ENCODE data around the gene CDK5RAP2.

DNA sequence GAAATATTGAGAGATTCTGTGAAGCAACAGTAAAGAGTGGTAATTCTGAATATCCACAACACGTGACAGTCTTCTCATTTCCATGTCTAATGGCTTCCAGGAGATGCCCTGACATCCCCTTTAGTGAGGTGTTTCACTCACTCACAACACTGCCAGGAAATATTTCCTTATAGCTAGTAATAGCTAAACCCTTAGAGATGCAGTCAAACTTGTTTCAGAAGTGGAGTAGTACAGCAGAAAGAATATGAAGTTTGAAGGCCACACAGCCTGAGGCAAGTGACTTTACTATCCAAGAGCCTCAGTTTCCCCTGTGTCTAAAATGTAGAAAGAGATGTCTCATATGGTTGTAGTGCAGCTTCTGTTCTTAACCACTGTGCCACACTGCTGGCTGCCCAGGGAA is 139.2 kb downstream of the CDK5RAP2 start:
- TF ChIP-seq, protein P1, sequence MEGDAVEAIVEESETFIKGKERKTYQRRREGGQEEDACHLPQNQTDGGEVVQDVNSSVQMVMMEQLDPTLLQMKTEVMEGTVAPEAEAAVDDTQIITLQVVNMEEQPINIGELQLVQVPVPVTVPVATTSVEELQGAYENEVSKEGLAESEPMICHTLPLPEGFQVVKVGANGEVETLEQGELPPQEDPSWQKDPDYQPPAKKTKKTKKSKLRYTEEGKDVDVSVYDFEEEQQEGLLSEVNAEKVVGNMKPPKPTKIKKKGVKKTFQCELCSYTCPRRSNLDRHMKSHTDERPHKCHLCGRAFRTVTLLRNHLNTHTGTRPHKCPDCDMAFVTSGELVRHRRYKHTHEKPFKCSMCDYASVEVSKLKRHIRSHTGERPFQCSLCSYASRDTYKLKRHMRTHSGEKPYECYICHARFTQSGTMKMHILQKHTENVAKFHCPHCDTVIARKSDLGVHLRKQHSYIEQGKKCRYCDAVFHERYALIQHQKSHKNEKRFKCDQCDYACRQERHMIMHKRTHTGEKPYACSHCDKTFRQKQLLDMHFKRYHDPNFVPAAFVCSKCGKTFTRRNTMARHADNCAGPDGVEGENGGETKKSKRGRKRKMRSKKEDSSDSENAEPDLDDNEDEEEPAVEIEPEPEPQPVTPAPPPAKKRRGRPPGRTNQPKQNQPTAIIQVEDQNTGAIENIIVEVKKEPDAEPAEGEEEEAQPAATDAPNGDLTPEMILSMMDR (IDR thresholded peaks at IDR 0.05): no peak
- no peak for TF ChIP-seq POLR2A (IDR thresholded peaks at IDR 0.05)
